Pulmonary artery endothelial cell (primary cell): Measurements from ENCODE around the gene TLCD2. TPM values are rescaled to one million over a fixed set of nuclear protein-coding genes. Genes with fewer than 3 reads are reported as not detected.
"Not testable (repeated sequence)": the region's sequence is repeated elsewhere in the genome, so short reads cannot be mapped to it uniquely, and the experiment has no call there.

Source experiments
- DNase-seq: peaks from one replicate; pipeline ENCODE4 v3.0.0-alpha.2; 2011; ENCODE audit warnings: low read depth, low spot score
- total RNA-seq: library from RNA; depleted of rRNA; stranded (reverse); fragments of >200 nt; gene quantifications from 2 replicates; pipeline ENCODE4 v1.2.3, GENCODE V29; 2014

Gene TLCD2, protein sequence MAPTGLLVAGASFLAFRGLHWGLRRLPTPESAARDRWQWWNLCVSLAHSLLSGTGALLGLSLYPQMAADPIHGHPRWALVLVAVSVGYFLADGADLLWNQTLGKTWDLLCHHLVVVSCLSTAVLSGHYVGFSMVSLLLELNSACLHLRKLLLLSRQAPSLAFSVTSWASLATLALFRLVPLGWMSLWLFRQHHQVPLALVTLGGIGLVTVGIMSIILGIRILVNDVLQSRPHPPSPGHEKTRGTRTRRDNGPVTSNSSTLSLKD
- 1.7 and 1.9 TPM in 2 replicates for total RNA-seq

DNA sequence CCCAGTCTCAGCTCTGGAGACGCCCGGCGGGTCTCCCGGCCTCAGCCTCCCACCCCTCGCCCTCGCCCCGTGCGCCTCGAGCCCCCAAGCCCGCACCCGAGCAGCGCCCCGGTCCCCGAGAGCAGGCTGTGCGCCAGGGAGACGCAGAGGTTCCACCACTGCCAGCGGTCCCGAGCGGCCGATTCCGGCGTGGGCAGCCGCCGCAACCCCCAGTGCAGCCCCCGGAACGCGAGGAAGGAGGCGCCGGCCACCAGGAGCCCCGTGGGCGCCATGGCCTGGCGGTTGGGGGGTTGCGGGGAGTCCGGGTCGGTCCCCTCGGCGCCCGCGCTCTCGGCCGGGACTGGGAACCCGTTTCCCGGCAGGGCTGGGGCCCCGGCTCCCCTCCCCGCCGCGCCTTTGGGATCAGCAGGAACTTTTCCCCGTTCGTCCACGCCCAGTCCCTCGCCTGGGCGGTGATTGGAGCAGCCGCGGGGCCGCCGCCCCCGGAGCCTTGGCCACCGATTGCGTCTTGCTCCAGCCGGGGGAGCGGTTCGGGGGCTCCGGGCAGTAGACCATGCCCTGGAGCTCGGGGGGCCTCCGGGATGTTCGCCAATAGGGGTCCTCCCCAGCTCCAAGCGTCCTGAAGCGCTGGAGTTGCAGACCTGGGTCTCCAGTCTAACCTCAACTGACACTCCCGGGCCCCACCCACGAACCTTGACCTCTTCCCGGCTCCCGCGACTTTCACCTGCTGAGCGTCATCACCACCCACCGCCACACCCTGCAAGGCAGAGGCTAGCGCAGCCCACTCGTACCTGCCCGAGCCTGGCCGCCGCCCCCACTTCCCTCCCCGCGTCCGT is at the start of gene TLCD2:
TSS of gene TLCD2 (minus strand) at position 407 of the 836 bp plus-strand sequence. CDS start at position 272, 135 bp downstream.
- DNase-seq, result no peak

DNA sequence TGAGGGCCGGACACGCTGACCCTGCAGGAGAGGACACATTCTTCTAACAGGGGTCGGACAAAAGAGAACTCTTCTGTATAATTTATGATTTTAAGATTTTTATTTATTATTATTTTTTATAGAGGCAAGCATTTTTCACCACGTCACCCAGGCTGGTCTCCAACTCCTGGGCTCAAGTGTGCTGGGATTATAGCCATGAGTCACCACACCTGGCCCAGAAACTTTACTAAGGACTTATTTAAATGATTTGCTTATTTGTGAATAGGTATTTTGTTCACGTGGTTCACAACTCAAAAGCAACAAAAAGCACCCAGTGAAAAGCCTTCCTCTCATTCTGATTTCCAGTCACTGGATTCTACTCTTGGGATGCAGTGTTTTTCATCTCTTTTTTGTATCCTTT is 49.4 kb upstream of the TLCD2 start:
- DNase-seq, result no peak

DNA sequence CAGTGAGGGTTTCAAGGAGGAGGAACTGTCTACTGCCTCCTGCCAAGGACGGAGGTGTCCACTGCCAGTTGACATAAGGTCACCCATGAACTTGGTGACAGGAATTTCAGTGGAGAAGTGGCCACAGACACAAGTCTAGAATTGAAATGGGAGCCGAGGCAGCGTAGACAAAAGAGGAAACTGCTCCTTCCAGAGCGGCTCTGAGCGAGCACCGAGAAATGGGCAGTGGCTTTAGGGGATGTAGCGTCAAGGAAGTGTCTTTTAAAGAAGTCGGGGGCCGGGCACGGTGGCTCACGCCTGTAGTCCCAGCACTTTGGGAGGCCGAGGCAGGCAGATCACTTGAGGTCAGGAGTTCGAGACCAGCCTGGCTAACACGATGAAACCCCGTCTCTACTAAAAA is 48.6 kb upstream of the TLCD2 start:
- no peak for DNase-seq

DNA sequence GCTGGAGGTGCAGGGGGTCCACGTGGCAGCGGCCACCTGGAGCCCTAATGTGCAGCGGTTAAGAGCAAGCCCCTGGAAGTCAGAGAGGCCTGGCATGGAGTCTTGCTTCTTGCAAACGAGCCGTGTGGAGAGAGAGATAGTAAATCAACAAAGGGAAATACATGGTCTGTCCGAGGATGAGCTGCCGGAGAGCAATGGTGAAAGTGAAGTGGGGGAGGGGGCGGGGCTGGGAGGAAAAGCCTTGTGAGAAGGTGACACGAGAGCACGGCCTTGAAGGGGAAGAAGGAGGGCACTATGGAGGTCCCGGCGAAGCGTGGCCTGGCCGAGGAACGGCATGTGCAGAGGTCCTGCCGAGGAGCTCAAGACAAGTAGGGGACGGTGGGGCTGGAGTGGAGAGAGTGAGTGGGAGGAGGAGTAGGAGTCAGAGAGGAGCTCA is 45.7 kb upstream of the TLCD2 start:
- no peak for DNase-seq

DNA sequence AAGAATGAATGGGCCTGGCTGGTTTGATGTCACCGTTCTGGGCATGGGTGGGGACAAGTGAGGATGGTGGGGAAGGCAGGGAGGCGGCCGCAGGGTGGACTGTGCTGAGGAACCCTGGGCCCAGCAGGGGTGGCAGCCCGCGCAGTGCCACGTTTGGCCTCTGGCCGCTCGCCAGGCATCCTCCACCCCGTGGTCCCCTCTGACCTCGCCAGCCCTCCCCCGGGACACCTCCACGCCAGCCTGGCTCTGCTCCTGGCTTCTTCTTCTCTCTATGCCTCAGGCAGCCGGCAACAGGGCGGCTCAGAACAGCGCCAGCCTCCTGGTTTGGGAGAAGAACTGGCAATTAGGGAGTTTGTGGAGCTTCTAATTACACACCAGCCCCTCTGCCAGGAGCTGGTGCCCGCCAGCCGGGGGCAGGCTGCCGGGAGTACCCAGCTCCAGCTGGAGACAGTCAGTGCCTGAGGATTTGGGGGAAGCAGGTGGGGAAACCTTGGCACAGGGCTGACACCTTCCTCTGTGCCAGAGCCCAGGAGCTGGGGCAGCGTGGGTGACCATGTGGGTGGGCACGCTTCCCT is 45.2 kb upstream of the TLCD2 start:
- no peak for DNase-seq

DNA sequence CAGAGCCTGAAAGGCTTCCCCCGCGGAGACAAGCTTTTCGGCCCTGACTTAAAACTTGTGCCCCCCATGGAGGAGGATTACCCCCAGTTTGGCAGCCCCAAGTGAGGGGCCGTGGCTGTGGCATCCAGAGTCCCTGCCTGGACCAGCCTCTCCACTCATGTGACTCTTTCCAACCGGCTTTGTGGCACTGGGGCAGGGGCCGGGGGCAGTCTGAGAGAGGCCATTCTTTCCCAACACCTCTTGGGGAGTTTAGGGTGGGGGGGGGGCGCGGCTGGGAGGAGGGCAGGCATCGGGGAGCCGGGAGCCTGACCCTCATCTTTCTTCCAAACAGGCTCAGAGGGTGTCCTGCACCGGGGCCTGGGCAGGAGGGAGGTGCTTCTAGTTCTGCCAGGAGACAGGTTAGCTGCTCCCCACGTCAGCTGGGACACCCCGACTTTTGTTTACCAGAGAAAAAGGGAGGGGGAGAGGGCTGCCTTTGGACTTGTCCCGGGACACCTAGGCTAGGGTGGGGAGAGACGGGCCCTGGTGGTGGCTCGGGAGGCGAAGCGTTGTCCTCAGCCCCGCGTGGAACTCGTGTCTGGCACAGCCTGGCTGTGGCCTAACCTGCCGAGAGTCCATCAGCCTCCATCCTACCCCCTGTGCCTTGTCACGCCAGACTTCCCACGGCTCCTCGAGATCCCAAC is 44.4 kb upstream of the TLCD2 start:
- no peak for DNase-seq

DNA sequence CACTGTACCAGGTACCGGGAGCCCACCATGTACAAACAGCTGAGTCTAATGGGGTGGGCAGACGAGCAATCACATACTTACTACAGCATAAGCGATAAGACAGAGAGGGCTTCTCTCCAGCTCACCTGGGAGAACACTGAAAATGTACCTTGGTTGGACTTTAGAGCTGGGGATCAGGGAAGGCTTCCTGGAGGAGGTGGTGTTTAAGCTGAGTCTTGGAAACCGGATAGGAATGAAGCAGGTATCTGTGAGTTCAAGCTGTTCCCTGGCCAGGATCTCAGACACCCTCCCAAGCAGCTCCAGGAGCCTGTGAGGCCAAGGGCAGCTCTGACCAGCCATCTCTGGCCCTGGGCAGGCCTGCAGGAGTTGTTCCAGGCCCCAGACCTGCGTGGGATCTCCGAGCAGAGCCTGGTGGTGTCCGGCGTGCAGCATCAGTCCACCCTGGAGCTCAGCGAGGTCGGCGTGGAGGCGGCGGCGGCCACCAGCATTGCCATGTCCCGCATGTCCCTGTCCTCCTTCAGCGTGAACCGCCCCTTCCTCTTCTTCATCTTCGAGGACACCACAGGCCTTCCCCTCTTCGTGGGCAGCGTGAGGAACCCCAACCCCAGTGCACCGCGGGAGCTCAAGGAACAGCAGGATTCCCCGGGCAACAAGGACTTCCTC is 43.7 kb upstream of the TLCD2 start:
- DNase-seq, result no peak

DNA sequence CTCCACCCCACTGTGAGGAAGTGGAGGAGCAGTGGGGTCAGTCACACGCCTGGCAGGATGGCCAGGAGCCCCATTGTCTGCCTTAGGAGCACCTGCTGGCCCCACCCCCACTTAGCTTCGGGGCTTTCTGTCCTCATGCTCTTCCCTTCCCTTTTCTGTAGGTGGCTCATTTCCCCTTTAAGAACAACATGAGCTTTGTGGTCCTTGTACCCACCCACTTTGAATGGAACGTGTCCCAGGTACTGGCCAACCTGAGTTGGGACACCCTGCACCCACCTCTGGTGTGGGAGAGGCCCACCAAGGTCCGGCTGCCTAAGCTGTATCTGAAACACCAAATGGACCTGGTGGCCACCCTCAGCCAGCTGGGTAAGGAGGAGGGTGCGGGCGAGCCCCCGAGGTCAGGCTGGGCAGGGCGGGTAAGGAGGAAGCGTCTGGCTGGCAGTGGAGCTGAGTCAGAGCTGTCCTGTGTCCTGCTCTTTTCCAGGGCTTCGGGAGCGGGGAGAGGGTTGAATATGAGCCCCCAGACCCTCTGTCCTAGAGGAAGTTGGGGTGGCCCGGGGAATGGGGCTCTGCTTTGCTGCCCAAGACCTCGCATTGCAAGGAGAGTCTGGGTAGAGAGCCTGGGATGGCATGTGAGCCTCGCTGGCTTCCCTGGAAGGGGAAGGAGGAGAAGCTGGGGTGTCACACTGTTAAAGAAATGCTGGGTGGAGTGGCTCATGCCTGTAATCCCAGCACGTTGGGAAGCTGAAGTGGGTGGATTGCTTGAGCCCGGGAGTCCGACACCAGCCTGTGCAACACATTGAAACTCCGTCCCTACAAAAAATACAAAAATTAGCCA is 42.5 kb upstream of the TLCD2 start:
- no peak for DNase-seq

DNA sequence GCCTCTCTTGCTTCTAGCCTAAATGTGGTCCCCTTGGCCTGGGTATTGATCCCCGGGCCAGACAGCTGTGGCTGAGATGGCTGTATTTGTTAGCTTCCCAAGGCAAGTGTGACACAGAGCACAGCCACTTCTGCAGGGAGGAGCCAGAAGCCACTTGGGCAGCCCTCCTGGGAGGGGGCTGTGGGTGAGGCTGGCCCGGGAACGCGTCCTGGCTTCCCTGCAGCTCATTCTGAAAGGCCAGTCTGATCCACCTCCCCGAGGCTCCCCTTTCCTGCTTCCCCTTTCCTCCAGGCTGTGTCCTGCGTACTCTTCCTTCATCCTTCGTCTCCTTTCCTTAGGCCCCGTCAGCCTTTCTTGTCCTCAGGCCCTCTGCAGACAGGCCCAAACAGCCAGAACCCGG is 40.5 kb upstream of the TLCD2 start:
- no peak for DNase-seq

DNA sequence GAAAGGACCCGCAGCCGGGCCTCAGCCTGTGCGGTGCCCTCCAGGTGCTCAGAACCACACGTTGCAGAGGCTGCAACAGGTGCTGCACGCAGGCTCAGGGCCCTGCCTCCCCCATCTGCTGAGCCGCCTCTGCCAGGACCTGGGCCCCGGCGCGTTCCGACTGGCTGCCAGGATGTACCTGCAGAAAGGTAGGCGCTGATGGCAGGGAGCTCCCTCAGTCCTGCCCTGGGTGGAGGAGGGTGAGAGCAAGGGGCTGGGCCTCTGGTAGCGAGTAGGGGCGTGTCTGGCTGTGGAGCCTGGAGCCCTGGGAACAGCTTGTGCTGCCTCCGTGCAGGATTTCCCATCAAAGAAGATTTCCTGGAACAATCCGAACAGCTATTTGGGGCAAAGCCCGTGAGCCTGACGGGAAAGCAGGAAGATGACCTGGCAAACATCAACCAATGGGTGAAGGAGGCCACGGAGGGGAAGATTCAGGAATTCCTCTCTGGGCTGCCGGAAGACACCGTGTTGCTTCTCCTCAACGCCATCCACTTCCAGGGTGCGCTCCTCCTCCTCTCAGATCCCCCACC is 36.9 kb upstream of the TLCD2 start:
- DNase-seq, result no peak

DNA sequence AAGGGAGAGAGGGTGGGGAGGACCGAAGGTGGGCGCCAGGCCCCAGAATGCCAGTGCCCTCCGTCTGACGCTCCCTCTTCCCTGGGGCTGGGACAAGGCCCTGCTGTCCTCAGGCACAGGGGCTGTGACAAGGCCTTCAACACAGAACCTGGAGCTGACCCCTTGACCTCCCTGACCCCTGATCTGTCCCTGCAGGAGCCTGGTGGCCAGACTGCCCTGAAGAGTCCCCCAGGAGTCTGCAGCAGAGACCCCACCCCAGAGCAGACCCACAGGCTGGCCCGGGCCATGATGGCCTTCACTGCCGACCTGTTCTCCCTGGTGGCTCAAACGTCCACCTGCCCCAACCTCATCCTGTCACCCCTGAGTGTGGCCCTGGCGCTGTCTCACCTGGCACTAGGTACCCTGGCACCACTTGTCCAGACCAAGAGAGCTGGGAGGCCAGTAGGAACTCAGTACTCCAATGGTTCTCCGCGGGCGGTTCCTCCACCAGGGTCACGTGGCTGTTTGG is 35.4 kb upstream of the TLCD2 start:
- DNase-seq, result no peak

DNA sequence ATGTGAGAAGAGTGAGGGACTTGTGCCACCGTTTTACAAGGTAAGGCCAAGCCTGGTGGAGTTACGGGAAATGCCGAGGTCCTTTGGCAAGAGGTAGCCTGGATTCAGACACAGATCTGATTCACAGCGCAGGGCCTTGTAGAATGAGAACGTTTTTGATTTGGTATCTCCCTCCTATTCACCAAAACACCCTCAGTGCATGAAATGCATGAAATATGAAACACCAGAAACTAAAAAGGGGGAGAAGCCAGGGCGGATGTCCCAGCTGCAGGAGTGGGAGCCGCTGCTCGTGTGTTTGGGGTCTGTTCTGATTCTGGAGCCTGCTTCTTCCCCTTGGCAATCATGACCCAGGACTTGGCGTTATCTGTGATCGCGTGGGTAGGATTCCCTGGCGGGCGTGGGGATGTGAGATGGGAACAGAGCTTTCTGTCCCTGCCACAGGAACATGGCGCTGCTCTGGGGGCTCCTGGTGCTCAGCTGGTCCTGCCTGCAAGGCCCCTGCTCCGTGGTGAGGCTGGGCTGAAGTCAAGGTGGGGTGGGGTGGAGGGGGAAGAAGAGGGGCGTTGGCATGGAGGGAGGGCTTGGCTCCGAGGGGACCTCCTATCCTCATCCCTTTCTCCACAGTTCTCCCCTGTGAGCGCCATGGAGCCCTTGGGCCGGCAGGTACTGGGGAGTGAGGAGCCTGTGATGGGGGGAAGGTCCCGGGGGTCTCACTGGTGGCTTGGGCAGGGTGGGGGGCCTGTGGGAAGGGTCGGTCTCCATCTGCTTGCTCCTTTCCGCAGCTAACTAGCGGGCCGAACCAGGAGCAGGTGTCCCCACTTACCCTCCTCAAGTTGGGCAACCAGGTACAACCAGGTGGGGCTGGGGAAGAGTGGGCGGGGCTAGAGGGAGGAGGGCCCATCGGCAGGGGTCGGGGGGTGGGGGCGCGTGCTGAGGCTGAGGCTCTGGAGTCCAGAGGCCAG is 34.7 kb upstream of the TLCD2 start:
- DNase-seq, result no peak

DNA sequence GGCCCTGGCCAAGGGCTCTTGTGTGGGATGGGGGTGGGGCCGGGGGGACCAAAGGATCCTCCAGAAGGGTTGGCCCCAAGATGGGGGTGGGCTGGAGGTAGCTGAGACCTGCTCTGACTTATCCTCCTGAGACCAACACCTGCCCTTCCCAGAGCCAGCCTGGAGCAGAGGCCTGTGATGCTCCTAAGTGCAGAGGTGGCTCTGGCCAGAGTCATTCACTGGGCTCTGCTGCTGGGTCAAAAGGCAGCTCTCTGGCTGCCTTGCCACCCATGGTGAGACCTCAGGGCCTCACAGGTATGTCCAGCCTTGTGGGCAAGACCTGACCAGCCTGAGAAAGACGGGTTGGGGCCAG is 32.9 kb upstream of the TLCD2 start:
- DNase-seq, result no peak

DNA sequence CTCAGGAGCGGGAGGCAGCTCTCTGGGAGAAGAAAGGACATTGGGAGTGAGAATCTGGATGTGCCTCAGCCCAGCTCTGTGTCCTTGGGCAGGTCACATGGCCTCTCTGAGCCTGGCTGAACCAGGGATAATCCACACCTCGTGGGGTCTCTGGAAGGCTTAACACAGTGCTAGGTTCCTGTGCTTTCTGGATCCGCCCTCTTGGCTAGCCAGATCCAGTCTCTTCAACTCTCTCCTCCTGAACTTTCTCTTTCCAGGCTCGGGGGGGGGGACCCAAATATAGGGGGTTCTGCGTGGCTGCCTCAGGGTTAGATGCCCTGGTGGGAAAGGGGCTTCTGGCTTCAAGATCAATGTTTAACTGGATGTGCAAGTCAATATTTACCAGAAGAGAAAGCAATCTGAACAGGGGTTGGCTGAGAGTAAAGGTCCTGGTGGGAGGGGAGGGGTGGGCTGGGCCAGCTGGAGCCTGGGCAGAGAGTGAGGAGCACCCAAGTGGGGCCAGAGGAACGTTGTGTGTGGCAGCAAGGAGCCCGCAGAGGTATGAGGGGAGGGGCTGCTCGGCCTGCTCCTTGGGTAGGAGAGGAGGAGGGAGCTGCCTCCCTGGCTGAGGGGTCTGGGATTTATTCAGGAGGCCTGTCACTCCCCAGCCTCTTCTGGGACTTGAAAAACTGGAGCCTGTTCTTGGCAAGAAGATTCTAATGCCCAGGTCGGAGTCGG is 32.4 kb upstream of the TLCD2 start, which contains the start of gene SERPINF2:
TSS of gene SERPINF2 (plus strand) at position 501 of the 717 bp plus-strand sequence. CDS start 2,125 bp downstream, outside the sequence.
- no peak for DNase-seq

DNA sequence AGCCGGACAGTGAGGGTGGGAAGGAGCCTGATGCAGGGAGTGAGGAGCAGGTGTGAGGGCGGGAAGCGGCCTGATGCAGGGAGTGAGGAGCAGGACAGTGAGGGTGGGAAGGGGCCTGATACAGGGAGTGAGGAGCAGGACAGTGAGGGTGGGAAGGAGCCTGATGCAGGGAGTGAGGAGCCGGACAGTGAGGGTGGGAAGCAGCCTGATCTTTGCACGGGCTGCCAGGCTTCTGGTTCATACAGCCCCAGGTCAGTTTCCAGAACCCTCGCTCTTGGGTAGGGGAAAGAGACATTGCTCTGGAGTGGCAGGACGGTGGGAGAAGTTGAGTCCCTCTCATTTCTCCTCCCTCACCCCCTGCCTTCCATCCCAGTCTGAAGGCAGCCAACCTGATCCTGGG is 31.7 kb upstream of the TLCD2 start:
- not testable (repeated sequence) for DNase-seq

DNA sequence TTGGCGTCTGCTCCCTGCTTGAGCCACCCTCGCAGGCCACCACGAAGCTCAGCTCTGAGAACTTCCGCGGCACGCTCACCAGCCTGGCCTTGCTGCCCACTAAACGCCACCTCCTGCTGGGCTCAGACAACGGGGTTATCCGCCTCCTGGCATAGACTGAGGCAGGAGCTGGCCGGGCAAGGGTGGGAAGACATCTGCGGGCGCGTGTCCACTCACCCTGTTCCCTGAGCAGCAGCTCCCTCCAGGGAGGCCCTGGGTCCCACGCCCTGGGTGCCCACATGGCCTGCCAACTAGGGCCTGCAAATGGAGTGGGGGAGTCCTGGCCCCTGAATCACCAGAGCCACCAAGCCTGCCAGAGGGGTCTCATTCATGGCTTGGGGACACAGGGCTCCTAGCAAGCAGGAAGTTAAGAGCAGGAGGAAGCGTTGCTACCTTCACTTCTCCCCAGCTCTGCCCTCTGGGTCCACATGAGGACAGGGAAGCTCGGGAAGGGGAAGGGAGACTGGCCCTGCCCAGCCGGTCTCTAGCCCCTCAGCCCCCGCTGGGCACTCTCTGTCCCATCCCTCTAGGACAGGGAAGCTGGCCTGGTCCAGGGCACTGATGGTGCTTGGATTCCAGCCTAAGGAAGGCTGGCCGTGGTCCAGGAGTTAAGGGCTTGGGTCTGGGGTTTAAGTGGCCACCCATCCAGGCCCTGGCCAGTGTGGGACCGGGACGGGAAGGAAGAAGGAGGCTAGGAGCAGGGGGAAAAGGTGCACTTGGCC is 27.5 kb upstream of the TLCD2 start:
- no peak for DNase-seq
